HCT116 (cell line): ENCODE results near the gene NAV3. TPM values are rescaled to one million over a fixed set of nuclear protein-coding genes. Genes with fewer than 3 reads are reported as not detected.

Experiments used
- ATAC-seq: fragments of 200-7000 bp; cut with Tn5 transposase; 2 replicates; pipeline ENCODE4 v1.9.1; 2020; ENCODE audit warnings: mild to moderate bottlenecking, moderate library complexity
- BruUV-seq: library from RNA; stranded (reverse); fragments of 400-500 nt; replicated peaks from 2 replicates; lab custom pipeline; 2021; lab: Mats Ljungman, UMichigan
- CTCF ChIA-PET: fragments of 300-600 bp; sonication (Branson Sonifier 250); formaldehyde crosslinking; loops from one replicate; lab custom pipeline; 2021; ENCODE audit warnings: antibody characterized with exemption; lab: Charles Lee
- POLR2A ChIA-PET: fragments of 300-600, 350-600 bp; sonication (Branson Sonifier 250); formaldehyde crosslinking; loops from one replicate; lab custom pipeline; 2021; ENCODE audit warnings: antibody characterized with exemption; lab: Charles Lee
- RAD21 ChIA-PET, 2 experiments: fragments of 300-600 bp; sonication (Branson Sonifier 250); formaldehyde crosslinking; loops; one replicate each; lab custom pipeline; 2023; ENCODE audit warnings: low total read pairs in 2 of 2; ENCODE audit not compliant: uncharacterized antibody in 2 of 2, unreplicated experiment in 2 of 2, low non-redundant PET in 1 of 2; lab: Charles Lee
- DNase-seq: peaks from one replicate; pipeline ENCODE4 v3.0.0-alpha.2; 2010; ENCODE audit warnings: low read depth, low spot score
- H2AFZ ChIP-seq: fragments of 200-600 bp; shearing (Covaris generic), sonication (generic); 2 replicates; pipeline ENCODE4 v1.6.1; 2017; ENCODE audit warnings: low read depth, mixed run types, mixed read lengths, antibody characterized with exemption, low read length; ENCODE audit not compliant: poor library complexity, severe bottlenecking
- H3K27ac ChIP-seq: 2 replicates; pipeline ENCODE4 v1.5.1; 2012; ENCODE audit warnings: low read depth, low read length
- H3K27me3 ChIP-seq: fragments of 200-600 bp; sonication (generic); 2 replicates; pipeline ENCODE4 v1.6.1; 2016; ENCODE audit warnings: mixed run types, low read length, mixed read lengths; ENCODE audit not compliant: insufficient read depth
- H3K36me3 ChIP-seq, 2 experiments: fragments of 200-500 bp in 1 of 2; fragments of 200-600 bp in 1 of 2; sonication (Bioruptor generic) in 1 of 2; sonication (generic) in 1 of 2; 2 replicates each; pipeline versions ENCODE4 v1.5.1 to v1.6.1; 2014 to 2016; ENCODE audit warnings: low read length in 2 of 2, inconsistent platforms in 1 of 2, mixed read lengths in 1 of 2, mixed run types in 1 of 2; ENCODE audit not compliant: insufficient read depth in 2 of 2, control insufficient read depth in 1 of 2
- H3K4me1 ChIP-seq, 2 experiments: fragments of 200-600 bp in 1 of 2; sonication (generic) in 1 of 2; 2 replicates each; pipeline versions ENCODE4 v1.5.1 to v1.6.1; 2012 to 2017; ENCODE audit warnings: low read length in 2 of 2, inconsistent platforms in 1 of 2, mild to moderate bottlenecking in 1 of 2, mixed read lengths in 1 of 2, mixed run types in 1 of 2, moderate library complexity in 1 of 2; ENCODE audit not compliant: insufficient read depth in 2 of 2, control insufficient read depth in 1 of 2
- H3K4me2 ChIP-seq: fragments of 200-600 bp; sonication (generic); 2 replicates; pipeline ENCODE4 v1.6.1; 2017; ENCODE audit warnings: mixed run types, low read length, mixed read lengths
- H3K4me3 ChIP-seq, 2 experiments: fragments of 200-600 bp in 1 of 2; sonication (generic) in 1 of 2; replicated peaks in 1 of 2; 2 replicates each; pipeline ENCODE4 v1.5.1; 2011 to 2016; ENCODE audit warnings: low read length in 2 of 2, control low read depth in 1 of 2, low read depth in 1 of 2, mild to moderate bottlenecking in 1 of 2, mixed read lengths in 1 of 2, mixed run types in 1 of 2
- H3K79me2 ChIP-seq: fragments of 200-600 bp; sonication (generic); 2 replicates; pipeline ENCODE4 v1.6.1; 2017; ENCODE audit warnings: mild to moderate bottlenecking, mixed run types, low read length, moderate library complexity, mixed read lengths; ENCODE audit not compliant: insufficient read depth
- H3K9ac ChIP-seq: fragments of 200-600 bp; sonication (generic); 2 replicates; pipeline ENCODE4 v1.6.1; 2016; ENCODE audit warnings: low read length, mixed read lengths
- H3K9me2 ChIP-seq: fragments of 200-600 bp; sonication (generic), shearing (Covaris generic); 2 replicates; pipeline ENCODE4 v1.6.1; 2017; ENCODE audit warnings: mixed run types, mild to moderate bottlenecking, moderate library complexity; ENCODE audit not compliant: insufficient read depth
- H3K9me3 ChIP-seq, 2 experiments: fragments of 200-500 bp in 1 of 2; fragments of 200-600 bp in 1 of 2; sonication (Bioruptor generic) in 1 of 2; sonication (generic) in 1 of 2; 2 replicates each; pipeline ENCODE4 v1.6.1; 2014 to 2017; ENCODE audit warnings: low read length in 2 of 2, mixed read lengths in 2 of 2, inconsistent platforms in 1 of 2, low read depth in 1 of 2, mild to moderate bottlenecking in 1 of 2, mixed run types in 1 of 2, moderate library complexity in 1 of 2; ENCODE audit not compliant: control insufficient read depth in 1 of 2, insufficient read depth in 1 of 2
- H4K20me1 ChIP-seq: fragments of 200-600 bp; sonication (generic), shearing (Covaris generic); 2 replicates; pipeline ENCODE4 v1.6.1; 2017; ENCODE audit warnings: mixed run types, mild to moderate bottlenecking, moderate library complexity; ENCODE audit not compliant: insufficient read depth
- CBX3 ChIP-seq: IDR thresholded peaks from 2 replicates; pipeline ENCODE4 v1.6.1; 2012; ENCODE audit warnings: low read depth
- EGR1 ChIP-seq: IDR thresholded peaks from 2 replicates; pipeline ENCODE4 v1.6.1; 2012; ENCODE audit warnings: low read depth
- EZH2 ChIP-seq: fragments of 200-600 bp; sonication (generic); IDR thresholded peaks from 2 replicates; pipeline ENCODE4 v1.6.1; 2017; ENCODE audit warnings: antibody characterized with exemption, mixed run types
- EZH2phosphoT487 ChIP-seq: fragments of 200-600 bp; IDR thresholded peaks from 2 replicates; pipeline ENCODE4 v1.6.1; 2018; ENCODE audit warnings: antibody characterized with exemption, borderline replicate concordance
- FOSL1 ChIP-seq: IDR thresholded peaks from 2 replicates; pipeline ENCODE4 v1.6.1; 2012; ENCODE audit warnings: low read depth
- POLR2AphosphoS5 ChIP-seq: IDR thresholded peaks from 2 replicates; pipeline ENCODE4 v1.6.1; 2011; ENCODE audit warnings: mild to moderate bottlenecking, low read depth, low read length, moderate library complexity
- YY1 ChIP-seq: IDR thresholded peaks from 2 replicates; pipeline ENCODE4 v1.6.1; 2011; ENCODE audit warnings: low read length, low read depth, moderate library complexity, mild to moderate bottlenecking; ENCODE audit not compliant: insufficient replicate concordance; ENCODE audit errors: extremely low read depth
- ZNF274 ChIP-seq: fragments of 200-500 bp; sonication (Bioruptor generic); IDR thresholded peaks from 2 replicates; pipeline ENCODE4 v1.6.1; 2014; ENCODE audit warnings: mild to moderate bottlenecking, low read depth, low read length, inconsistent platforms
- intact Hi-C: fragments of 100-400 bp; cut with micrococcal nuclease; formaldehyde crosslinking; loops from 2 replicates; pipeline ENCODE4 v1.10.0; 2022
- total RNA-seq: library from RNA; stranded (reverse); gene quantifications from one replicate; pipeline ENCODE4 v1.2.1, GENCODE V29; 2021; ENCODE audit not compliant: unreplicated experiment
- TF ChIP-seq, protein P1 (sequence below): IDR thresholded peaks from 2 replicates; pipeline ENCODE4 v1.6.1; 2011; ENCODE audit warnings: mild to moderate bottlenecking, low read length, moderate library complexity; ENCODE audit not compliant: insufficient replicate concordance; ENCODE audit errors: extremely low read depth
- TF ChIP-seq, protein P2 (sequence below): IDR thresholded peaks from 2 replicates; pipeline ENCODE4 v1.6.1; 2012
- TF ChIP-seq, protein P3 (sequence below): IDR thresholded peaks from 2 replicates; pipeline ENCODE4 v1.6.1; 2012; ENCODE audit warnings: low read depth

NAV3 gene
- total RNA-seq, 1 experiment from 2014 or later: 7.8 TPM

DNA sequence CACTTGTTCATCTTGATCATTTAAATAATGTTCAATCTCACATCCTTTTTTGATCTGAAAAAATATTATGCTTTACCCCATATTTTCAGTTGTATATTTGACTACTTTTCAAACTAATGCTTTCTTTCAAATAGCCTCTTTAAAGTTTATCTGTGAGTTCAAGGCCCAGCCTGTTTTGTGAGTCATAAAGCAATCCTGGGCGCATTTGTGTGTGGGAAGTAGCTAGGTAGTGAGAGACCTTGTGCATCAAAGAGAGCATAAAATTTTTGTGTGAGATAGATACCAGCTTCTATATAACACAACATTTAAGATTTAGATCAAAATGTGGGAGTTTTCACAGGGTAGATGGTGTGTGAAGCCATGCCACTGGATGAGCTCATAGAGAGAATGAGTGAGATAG, 405.6 kb downstream of the NAV3 start:
- DNase-seq (no peak), ATAC-seq (no peak)
- Histone ChIP-seq H3K27me3 (no peaks in the 10 kb centered on the region), H3K9me3 (no peaks in the 10 kb centered on the region), H3K27ac (no peak overlapping the region), H3K4me3 (no peak overlapping the region), H3K4me2 (no peak overlapping the region), H2AFZ (peak overlapping the region; percentile 7), H3K79me2 (no peaks in the 10 kb centered on the region), H3K9ac (no peak overlapping the region), H3K4me1 (no peaks in the 10 kb centered on the region), H3K36me3 (no peaks in the 10 kb centered on the region), H4K20me1 (no peaks in the 10 kb centered on the region), H3K9me2 (no peaks in the 10 kb centered on the region)
- POLR2A ChIA-PET: no interaction called here
- CTCF ChIA-PET: no interaction called here
- RAD21 ChIA-PET: no interaction called here
- TF ChIP-seq, protein P1, sequence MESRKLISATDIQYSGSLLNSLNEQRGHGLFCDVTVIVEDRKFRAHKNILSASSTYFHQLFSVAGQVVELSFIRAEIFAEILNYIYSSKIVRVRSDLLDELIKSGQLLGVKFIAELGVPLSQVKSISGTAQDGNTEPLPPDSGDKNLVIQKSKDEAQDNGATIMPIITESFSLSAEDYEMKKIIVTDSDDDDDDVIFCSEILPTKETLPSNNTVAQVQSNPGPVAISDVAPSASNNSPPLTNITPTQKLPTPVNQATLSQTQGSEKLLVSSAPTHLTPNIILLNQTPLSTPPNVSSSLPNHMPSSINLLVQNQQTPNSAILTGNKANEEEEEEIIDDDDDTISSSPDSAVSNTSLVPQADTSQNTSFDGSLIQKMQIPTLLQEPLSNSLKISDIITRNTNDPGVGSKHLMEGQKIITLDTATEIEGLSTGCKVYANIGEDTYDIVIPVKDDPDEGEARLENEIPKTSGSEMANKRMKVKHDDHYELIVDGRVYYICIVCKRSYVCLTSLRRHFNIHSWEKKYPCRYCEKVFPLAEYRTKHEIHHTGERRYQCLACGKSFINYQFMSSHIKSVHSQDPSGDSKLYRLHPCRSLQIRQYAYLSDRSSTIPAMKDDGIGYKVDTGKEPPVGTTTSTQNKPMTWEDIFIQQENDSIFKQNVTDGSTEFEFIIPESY: no peak
- TF ChIP-seq EZH2 (no peak), YY1 (no peak), POLR2AphosphoS5 (no peak), FOSL1 (no peak), ZNF274 (no peak), EGR1 (no peak), CBX3 (no peak), EZH2phosphoT487 (no peak)
- TF ChIP-seq, protein P2, sequence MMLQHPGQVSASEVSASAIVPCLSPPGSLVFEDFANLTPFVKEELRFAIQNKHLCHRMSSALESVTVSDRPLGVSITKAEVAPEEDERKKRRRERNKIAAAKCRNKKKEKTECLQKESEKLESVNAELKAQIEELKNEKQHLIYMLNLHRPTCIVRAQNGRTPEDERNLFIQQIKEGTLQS: no peak
- TF ChIP-seq, protein P3, sequence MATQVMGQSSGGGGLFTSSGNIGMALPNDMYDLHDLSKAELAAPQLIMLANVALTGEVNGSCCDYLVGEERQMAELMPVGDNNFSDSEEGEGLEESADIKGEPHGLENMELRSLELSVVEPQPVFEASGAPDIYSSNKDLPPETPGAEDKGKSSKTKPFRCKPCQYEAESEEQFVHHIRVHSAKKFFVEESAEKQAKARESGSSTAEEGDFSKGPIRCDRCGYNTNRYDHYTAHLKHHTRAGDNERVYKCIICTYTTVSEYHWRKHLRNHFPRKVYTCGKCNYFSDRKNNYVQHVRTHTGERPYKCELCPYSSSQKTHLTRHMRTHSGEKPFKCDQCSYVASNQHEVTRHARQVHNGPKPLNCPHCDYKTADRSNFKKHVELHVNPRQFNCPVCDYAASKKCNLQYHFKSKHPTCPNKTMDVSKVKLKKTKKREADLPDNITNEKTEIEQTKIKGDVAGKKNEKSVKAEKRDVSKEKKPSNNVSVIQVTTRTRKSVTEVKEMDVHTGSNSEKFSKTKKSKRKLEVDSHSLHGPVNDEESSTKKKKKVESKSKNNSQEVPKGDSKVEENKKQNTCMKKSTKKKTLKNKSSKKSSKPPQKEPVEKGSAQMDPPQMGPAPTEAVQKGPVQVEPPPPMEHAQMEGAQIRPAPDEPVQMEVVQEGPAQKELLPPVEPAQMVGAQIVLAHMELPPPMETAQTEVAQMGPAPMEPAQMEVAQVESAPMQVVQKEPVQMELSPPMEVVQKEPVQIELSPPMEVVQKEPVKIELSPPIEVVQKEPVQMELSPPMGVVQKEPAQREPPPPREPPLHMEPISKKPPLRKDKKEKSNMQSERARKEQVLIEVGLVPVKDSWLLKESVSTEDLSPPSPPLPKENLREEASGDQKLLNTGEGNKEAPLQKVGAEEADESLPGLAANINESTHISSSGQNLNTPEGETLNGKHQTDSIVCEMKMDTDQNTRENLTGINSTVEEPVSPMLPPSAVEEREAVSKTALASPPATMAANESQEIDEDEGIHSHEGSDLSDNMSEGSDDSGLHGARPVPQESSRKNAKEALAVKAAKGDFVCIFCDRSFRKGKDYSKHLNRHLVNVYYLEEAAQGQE: no peak
- intact Hi-C loops: no loop called here
- BruUV-seq: no TSS peak
